SK-N-SH (cell line): Measurements from ENCODE around the gene NKD1. TPM values are rescaled to one million over a fixed set of nuclear protein-coding genes. Genes with fewer than 3 reads are reported as not detected.

ENCODE experiments used
- CTCF ChIA-PET: fragments of 300-600, 350-600 bp; formaldehyde crosslinking; extraction: SDS; loops from one replicate; lab custom pipeline; 2021; lab: Yijun Ruan, JAX
- POLR2A ChIA-PET: fragments of 350-600 bp; sonication (Branson Sonifier 250); formaldehyde crosslinking; extraction: SDS; loops from one replicate; lab custom pipeline; 2020; ENCODE audit warnings: antibody characterized with exemption, inconsistent platforms; lab: Yijun Ruan, JAX
- DNase-seq: peaks from one replicate; pipeline ENCODE4 v3.0.0; 2012
- H2AFZ ChIP-seq: fragments of 200-600 bp; sonication (generic); 2 replicates; pipeline ENCODE4 v1.8.1; 2016; ENCODE audit warnings: antibody characterized with exemption, mild to moderate bottlenecking, low read depth
- H3F3A ChIP-seq: fragments of 200-600 bp; sonication (generic); replicated peaks from 2 replicates; pipeline ENCODE3; 2016; ENCODE audit warnings: antibody characterized with exemption, mild to moderate bottlenecking; ENCODE audit not compliant: insufficient read depth
- H3K27ac ChIP-seq, 2 experiments: fragments of 200-500 bp in 1 of 2; fragments of 200-600 bp in 1 of 2; sonication (Bioruptor generic) in 1 of 2; sonication (generic), shearing (Covaris generic) in 1 of 2; 2 replicates each; pipeline versions ENCODE4 v1.5.1 to v1.6.1; 2014 to 2016; ENCODE audit warnings: low read depth in 2 of 2, inconsistent platforms in 1 of 2, low read length in 1 of 2, mild to moderate bottlenecking in 1 of 2, mixed read lengths in 1 of 2
- H3K27me3 ChIP-seq: fragments of 200-600 bp; sonication (generic), shearing (Covaris generic); 2 replicates; pipeline ENCODE4 v1.6.1; 2016; ENCODE audit warnings: mixed run types; ENCODE audit not compliant: insufficient read depth
- H3K36me3 ChIP-seq, 2 experiments: fragments of 200-500 bp in 1 of 2; fragments of 200-600 bp in 1 of 2; sonication (Bioruptor generic) in 1 of 2; sonication (generic) in 1 of 2; replicated peaks in 1 of 2; 2 replicates each; pipeline versions ENCODE3 to v1.5.1; 2014 to 2016; ENCODE audit warnings: low read length in 1 of 2, mild to moderate bottlenecking in 1 of 2; ENCODE audit not compliant: insufficient read depth in 2 of 2, control insufficient read depth in 1 of 2
- H3K4me1 ChIP-seq, 2 experiments: fragments of 200-500 bp in 1 of 2; fragments of 200-600 bp in 1 of 2; sonication (Bioruptor generic) in 1 of 2; sonication (generic), shearing (Covaris generic) in 1 of 2; 2 replicates each; pipeline versions ENCODE4 v1.5.1 to v1.6.1; 2014 to 2016; ENCODE audit warnings: low read depth in 1 of 2, low read length in 1 of 2, mixed run types in 1 of 2; ENCODE audit not compliant: insufficient read depth in 2 of 2, control insufficient read depth in 1 of 2
- H3K4me2 ChIP-seq: fragments of 200-600 bp; sonication (generic), shearing (Covaris generic); 2 replicates; pipeline ENCODE4 v1.6.1; 2017; ENCODE audit warnings: mixed run types
- H3K4me3 ChIP-seq, 2 experiments: fragments of 200-500 bp in 1 of 2; fragments of 200-600 bp in 1 of 2; sonication (Bioruptor generic) in 1 of 2; sonication (generic), shearing (Covaris generic) in 1 of 2; 2 replicates each; pipeline versions ENCODE4 v1.5.1 to v1.8.1; 2014 to 2016; ENCODE audit warnings: low read depth in 2 of 2, inconsistent platforms in 1 of 2, low read length in 1 of 2, mild to moderate bottlenecking in 1 of 2, mixed read lengths in 1 of 2, moderate library complexity in 1 of 2
- H3K79me2 ChIP-seq: fragments of 200-600 bp; sonication (generic); 2 replicates; pipeline ENCODE4 v1.8.1; 2017; ENCODE audit warnings: mild to moderate bottlenecking; ENCODE audit not compliant: insufficient read depth
- H3K9ac ChIP-seq: fragments of 200-600 bp; sonication (generic); 2 replicates; pipeline ENCODE4 v1.6.1; 2017; ENCODE audit warnings: mixed run types
- H3K9me2 ChIP-seq: fragments of 200-600 bp; sonication (generic); 2 replicates; pipeline ENCODE4 v1.6.1; 2017; ENCODE audit warnings: mixed run types
- H3K9me3 ChIP-seq: fragments of 200-600 bp; sonication (generic); 2 replicates; pipeline ENCODE4 v1.6.1; 2017; ENCODE audit warnings: mixed run types, mild to moderate bottlenecking, moderate library complexity
- H4K20me1 ChIP-seq: fragments of 200-600 bp; sonication (generic); 2 replicates; pipeline ENCODE4 v1.6.1; 2017; ENCODE audit warnings: mild to moderate bottlenecking, mixed run types; ENCODE audit not compliant: insufficient read depth
- CHD2 ChIP-seq: fragments of 150-350 bp; IDR thresholded peaks from 2 replicates; pipeline ENCODE4 v1.6.1; 2018; ENCODE audit warnings: low read length; ENCODE audit not compliant: partially characterized antibody
- ELF1 ChIP-seq: IDR thresholded peaks from 2 replicates; pipeline ENCODE4 v1.4.0; 2012
- EP300 ChIP-seq, 2 experiments: IDR thresholded peaks; 2 replicates each; pipeline versions ENCODE4 v1.4.0 to v1.6.1; 2012; ENCODE audit warnings: borderline replicate concordance in 1 of 2, low read depth in 1 of 2, low read length in 1 of 2
- EZH2phosphoT487 ChIP-seq: fragments of 200-600 bp; sonication (generic); IDR thresholded peaks from 2 replicates; pipeline ENCODE4 v1.6.1; 2017; ENCODE audit warnings: low read depth, mixed run types, mild to moderate bottlenecking, antibody characterized with exemption, moderate library complexity, borderline replicate concordance
- FOSL2 ChIP-seq: IDR thresholded peaks from 2 replicates; pipeline ENCODE4 v1.4.0; 2012; ENCODE audit warnings: low read depth, mild to moderate bottlenecking, moderate library complexity, borderline replicate concordance
- FOXM1 ChIP-seq: IDR thresholded peaks from 2 replicates; pipeline ENCODE4 v1.4.0; 2012; ENCODE audit warnings: low read depth, mild to moderate bottlenecking
- MXI1 ChIP-seq: IDR thresholded peaks from 2 replicates; pipeline ENCODE4 v1.6.1; 2012; ENCODE audit warnings: mild to moderate bottlenecking, low read depth, low read length, improper control_type of control experiment
- POLR2AphosphoS5 ChIP-seq: IDR thresholded peaks from 2 replicates; pipeline ENCODE4 v1.6.1; 2012; ENCODE audit warnings: low read depth, low read length
- RFX5 ChIP-seq: IDR thresholded peaks from 2 replicates; pipeline ENCODE4 v1.6.1; 2012; ENCODE audit warnings: mild to moderate bottlenecking, improper control_type of control experiment, low read length
- SIN3A ChIP-seq: IDR thresholded peaks from 2 replicates; pipeline ENCODE4 v1.6.1; 2012; ENCODE audit warnings: low read depth, mild to moderate bottlenecking, low read length, moderate library complexity, borderline replicate concordance
- TAF1 ChIP-seq: IDR thresholded peaks from 2 replicates; pipeline ENCODE4 v1.6.1; 2012; ENCODE audit warnings: low read depth, mild to moderate bottlenecking, low read length, moderate library complexity, borderline replicate concordance
- YY1 ChIP-seq: IDR thresholded peaks from 2 replicates; pipeline ENCODE4 v1.4.0; 2012; ENCODE audit warnings: low read depth, mild to moderate bottlenecking
- WGBS: methylation state at CpG from one replicate; pipeline ENCODE4 v1.1.6; 2017; ENCODE audit warnings: low lambda C conversion rate; 5-methylcytosine and 5-hydroxymethylcytosine counted together
- polyA plus RNA-seq, 3 experiments: library from polyadenylated mRNA; depleted of rRNA; stranded (reverse); fragments of >200 nt; gene quantifications; 2 replicates each; pipeline ENCODE4 v1.2.3, GENCODE V29; 2012
- TF ChIP-seq, protein P1 (sequence below): fragments of 150-350 bp; IDR thresholded peaks from 2 replicates; pipeline ENCODE4 v1.6.1; 2016; ENCODE audit warnings: mild to moderate bottlenecking, low read depth, low read length
- TF ChIP-seq, protein P2 (sequence below): IDR thresholded peaks from 2 replicates; pipeline ENCODE4; 2012
- TF ChIP-seq, protein P3 (sequence below): IDR thresholded peaks from 2 replicates; pipeline ENCODE4 v1.4.0; 2012; ENCODE audit warnings: low read depth
- TF ChIP-seq, protein P4 (sequence below): fragments of 200-600 bp; sonication (generic); IDR thresholded peaks from 2 replicates; pipeline ENCODE4 v1.6.1; 2017; ENCODE audit warnings: antibody characterized with exemption, mild to moderate bottlenecking, moderate library complexity

Gene NKD1
- polyA plus RNA-seq, 1 of the 3 experiments (the other 2 are of a cell fraction), result 0.02 TPM

DNA sequence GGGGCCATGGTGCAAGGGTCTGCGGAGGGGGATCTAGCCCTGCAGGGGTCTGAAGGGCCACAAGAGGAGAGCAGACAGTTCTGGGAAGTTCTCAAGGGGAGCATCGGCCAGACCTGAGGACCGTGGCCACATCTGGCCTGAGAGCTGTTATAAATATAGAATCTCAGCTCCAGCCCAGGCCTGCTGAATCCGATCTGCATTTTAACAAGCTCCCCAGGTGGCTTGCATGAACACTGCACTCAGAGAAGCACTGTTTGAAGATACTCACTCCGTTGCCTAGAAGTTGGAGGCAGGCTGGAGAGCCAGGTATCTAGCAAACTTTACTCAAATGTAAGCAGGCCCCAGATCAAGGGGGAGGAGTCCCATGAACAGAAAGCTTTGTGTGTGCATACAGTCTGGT, 61.3 kb downstream of the NKD1 start:
- WGBS, result 56% methylated on average over 4 of the region's 5 CpGs
- H3K4me1 ChIP-seq, result no peaks in the 10 kb centered on the region; a peak in 1 of 4 replicates

DNA sequence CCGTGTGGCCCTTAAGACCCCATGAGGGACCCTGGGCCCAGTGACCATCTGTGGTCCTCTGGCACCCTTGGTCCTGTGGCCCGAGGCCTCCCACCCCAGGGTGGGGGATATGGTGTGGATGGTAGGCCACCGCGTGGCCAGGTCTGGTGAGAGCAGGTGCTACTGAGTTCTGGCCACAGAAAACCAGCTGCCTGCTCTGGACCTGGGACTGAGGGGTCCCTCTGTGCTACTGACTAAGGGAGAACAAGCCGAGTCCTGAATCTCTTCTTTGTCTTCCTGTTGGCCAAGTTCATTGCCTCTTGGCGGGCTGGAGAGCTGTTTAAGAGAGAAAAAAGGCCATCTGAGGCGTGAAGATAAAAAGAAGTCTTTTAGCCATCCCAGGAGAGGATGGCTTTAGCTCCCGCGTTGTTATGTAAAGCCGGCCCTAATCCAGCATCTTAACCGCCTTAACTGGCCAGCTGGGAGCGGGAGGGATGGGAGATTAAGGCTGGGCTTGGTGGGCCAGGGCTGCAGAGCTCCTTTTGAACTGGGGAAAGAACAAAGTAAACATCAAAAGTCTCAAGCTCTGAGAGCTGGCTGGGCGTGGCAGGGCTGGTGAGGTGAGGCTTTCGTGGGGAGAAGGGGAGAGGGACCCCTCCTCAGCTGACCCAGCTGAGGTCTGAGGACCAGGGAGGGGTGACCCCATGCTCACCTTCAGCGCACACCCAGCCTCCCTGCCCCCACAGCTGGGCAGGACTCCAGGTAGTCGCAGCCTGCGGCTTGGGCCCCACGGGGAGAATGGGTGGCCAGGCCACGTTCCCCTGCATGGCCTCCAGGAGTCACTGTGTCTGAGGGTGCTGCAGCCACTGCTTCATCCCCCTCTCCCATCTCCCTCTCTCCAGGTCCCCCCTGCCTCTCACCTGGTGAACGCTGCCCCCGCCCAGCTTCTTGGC, 62.4 kb downstream of the NKD1 start:
- no peak overlapping the region for H3K27ac ChIP-seq
- H3K4me3 ChIP-seq, result no peak overlapping the region
- H3K79me2 ChIP-seq, result no peaks in the 10 kb centered on the region
- CTCF ChIA-PET, result interaction anchor here (0.9 to 3.0 kb wide), 8 partner anchors 9 to 195 kb away, joined by 3 to 14 read pairs (median 4); no protein-coding TSS in a partner anchor
- no peaks in the 10 kb centered on the region for H3K27me3 ChIP-seq
- no peak overlapping the region for H3K9ac ChIP-seq
- WGBS, result 69% methylated on average over 19 of the region's 21 CpGs
- H3F3A ChIP-seq, result no peaks in the 10 kb centered on the region
- no peak for DNase-seq
- peaks cover 0 to 8% of the 10 kb centered on the region in 2 experiments; a peak in 1 of 4 replicates for H3K4me1 ChIP-seq
- no peaks in the 10 kb centered on the region for H3K36me3 ChIP-seq
- H3K9me2 ChIP-seq, result no peaks in the 10 kb centered on the region
- POLR2A ChIA-PET, result no interaction called here
- H4K20me1 ChIP-seq, result no peaks in the 10 kb centered on the region
- H3K4me2 ChIP-seq, result no peak overlapping the region
- no peak overlapping the region for H2AFZ ChIP-seq
- H3K9me3 ChIP-seq, result no peaks in the 10 kb centered on the region
- TF ChIP-seq RFX5, result no peak
- no peak for TF ChIP-seq FOSL2
- TF ChIP-seq, protein P1, sequence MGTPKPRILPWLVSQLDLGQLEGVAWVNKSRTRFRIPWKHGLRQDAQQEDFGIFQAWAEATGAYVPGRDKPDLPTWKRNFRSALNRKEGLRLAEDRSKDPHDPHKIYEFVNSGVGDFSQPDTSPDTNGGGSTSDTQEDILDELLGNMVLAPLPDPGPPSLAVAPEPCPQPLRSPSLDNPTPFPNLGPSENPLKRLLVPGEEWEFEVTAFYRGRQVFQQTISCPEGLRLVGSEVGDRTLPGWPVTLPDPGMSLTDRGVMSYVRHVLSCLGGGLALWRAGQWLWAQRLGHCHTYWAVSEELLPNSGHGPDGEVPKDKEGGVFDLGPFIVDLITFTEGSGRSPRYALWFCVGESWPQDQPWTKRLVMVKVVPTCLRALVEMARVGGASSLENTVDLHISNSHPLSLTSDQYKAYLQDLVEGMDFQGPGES, result no peak
- TF ChIP-seq CHD2, result no peak
- no peak for TF ChIP-seq FOXM1
- no peak for TF ChIP-seq TAF1
- TF ChIP-seq SIN3A, result no peak
- TF ChIP-seq, protein P2, sequence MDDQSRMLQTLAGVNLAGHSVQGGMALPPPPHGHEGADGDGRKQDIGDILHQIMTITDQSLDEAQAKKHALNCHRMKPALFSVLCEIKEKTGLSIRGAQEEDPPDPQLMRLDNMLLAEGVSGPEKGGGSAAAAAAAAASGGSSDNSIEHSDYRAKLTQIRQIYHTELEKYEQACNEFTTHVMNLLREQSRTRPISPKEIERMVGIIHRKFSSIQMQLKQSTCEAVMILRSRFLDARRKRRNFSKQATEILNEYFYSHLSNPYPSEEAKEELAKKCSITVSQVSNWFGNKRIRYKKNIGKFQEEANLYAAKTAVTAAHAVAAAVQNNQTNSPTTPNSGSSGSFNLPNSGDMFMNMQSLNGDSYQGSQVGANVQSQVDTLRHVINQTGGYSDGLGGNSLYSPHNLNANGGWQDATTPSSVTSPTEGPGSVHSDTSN, result no peak
- TF ChIP-seq, protein P3, sequence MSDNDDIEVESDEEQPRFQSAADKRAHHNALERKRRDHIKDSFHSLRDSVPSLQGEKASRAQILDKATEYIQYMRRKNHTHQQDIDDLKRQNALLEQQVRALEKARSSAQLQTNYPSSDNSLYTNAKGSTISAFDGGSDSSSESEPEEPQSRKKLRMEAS, result no peak
- TF ChIP-seq POLR2AphosphoS5, result no peak
- no peak for TF ChIP-seq ELF1
- no peak for TF ChIP-seq YY1
- TF ChIP-seq EP300 (IDR thresholded peaks at IDR 0.05; ENCODE audit: borderline replicate concordance in 1 of 2, low read depth in 1 of 2, low read length in 1 of 2), result no peak

More for the DNA sequence above, 61.3 kb downstream of the NKD1 start:
- H3K9me3 ChIP-seq, result no peaks in the 10 kb centered on the region
- no peaks in the 10 kb centered on the region for H4K20me1 ChIP-seq
- H3K27ac ChIP-seq, result no peak overlapping the region
- no peak overlapping the region for H3K9ac ChIP-seq
- H3K4me3 ChIP-seq, result no peak overlapping the region
- no peaks in the 10 kb centered on the region for H3K9me2 ChIP-seq
- H3K4me2 ChIP-seq, result no peak overlapping the region
- no peaks in the 10 kb centered on the region for H3F3A ChIP-seq
- H3K79me2 ChIP-seq, result no peaks in the 10 kb centered on the region
- H3K36me3 ChIP-seq, result no peaks in the 10 kb centered on the region
- H2AFZ ChIP-seq, result no peak overlapping the region
- H3K27me3 ChIP-seq, result no peaks in the 10 kb centered on the region
- CTCF ChIA-PET, result interaction anchor here (0.9 to 3.0 kb wide), 4 partner anchors 9 to 196 kb away, joined by 3 to 14 read pairs (median 6); no protein-coding TSS in a partner anchor
- DNase-seq, result no peak
- POLR2A ChIA-PET, result no interaction called here
- no peak for TF ChIP-seq EZH2phosphoT487
- TF ChIP-seq EP300 (IDR thresholded peaks at IDR 0.05; ENCODE audit: borderline replicate concordance in 1 of 2, low read depth in 1 of 2, low read length in 1 of 2), result no peak
- no peak for TF ChIP-seq SIN3A
- no peak for TF ChIP-seq MXI1
- TF ChIP-seq, protein P4, sequence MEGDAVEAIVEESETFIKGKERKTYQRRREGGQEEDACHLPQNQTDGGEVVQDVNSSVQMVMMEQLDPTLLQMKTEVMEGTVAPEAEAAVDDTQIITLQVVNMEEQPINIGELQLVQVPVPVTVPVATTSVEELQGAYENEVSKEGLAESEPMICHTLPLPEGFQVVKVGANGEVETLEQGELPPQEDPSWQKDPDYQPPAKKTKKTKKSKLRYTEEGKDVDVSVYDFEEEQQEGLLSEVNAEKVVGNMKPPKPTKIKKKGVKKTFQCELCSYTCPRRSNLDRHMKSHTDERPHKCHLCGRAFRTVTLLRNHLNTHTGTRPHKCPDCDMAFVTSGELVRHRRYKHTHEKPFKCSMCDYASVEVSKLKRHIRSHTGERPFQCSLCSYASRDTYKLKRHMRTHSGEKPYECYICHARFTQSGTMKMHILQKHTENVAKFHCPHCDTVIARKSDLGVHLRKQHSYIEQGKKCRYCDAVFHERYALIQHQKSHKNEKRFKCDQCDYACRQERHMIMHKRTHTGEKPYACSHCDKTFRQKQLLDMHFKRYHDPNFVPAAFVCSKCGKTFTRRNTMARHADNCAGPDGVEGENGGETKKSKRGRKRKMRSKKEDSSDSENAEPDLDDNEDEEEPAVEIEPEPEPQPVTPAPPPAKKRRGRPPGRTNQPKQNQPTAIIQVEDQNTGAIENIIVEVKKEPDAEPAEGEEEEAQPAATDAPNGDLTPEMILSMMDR, result no peak
- TF ChIP-seq, protein P2, result no peak
